ENCODE measurements around the gene TFAP2B. TPM values are rescaled to one million over a fixed set of nuclear protein-coding genes. Genes with fewer than 3 reads are reported as not detected.

Gene TFAP2B
- total RNA-seq, 1 donor from 2014 or later: 11.6 TPM

DNA sequence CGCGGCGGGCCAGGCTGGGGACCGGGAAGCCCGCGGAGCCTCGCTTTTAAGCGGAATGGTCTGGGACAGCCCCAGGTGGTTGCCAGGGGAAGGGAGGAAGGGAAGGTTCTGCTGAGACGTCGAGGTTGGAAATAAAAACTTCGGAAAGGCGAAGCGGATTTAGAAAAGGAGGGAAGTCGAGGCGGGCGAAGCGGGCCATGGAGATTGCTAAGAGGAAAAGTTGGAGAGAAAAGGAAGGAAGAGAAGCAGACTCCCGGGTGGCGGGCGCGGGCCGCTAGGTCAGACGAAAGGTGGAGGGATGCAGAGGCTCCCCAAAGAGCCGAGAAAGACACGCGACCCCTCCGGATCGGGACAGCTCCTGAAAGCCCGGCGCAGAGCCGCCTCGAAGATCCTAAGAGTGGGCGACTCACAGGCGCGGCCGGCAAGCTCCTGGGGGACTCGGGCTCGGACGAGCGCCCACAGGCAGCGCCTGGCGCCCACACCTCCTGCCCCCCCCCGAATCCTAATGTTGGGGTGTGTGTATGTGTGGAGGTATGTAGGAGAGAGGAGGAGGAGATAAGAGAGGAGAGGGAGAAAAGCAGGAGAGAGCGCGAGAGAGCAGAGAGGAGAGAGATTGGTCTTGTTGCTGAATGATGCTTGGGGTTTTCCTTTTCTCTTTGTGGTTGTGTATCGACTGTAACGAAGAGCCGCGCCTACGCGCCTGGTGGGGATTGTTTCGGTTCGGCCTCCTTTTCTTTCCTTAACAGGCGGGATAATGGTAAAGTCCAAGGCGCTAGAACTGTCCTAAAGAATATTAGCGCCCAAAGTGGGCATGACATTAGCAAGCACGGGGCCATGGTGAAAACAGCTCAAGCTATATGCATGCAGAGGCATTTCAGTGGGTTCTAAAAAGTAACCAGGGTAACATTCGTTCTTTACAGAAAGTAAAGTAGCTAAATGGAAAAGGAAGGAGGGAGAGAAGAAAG is 1.5 kb downstream of the TFAP2B start:
- TF ChIP-seq, protein P1, sequence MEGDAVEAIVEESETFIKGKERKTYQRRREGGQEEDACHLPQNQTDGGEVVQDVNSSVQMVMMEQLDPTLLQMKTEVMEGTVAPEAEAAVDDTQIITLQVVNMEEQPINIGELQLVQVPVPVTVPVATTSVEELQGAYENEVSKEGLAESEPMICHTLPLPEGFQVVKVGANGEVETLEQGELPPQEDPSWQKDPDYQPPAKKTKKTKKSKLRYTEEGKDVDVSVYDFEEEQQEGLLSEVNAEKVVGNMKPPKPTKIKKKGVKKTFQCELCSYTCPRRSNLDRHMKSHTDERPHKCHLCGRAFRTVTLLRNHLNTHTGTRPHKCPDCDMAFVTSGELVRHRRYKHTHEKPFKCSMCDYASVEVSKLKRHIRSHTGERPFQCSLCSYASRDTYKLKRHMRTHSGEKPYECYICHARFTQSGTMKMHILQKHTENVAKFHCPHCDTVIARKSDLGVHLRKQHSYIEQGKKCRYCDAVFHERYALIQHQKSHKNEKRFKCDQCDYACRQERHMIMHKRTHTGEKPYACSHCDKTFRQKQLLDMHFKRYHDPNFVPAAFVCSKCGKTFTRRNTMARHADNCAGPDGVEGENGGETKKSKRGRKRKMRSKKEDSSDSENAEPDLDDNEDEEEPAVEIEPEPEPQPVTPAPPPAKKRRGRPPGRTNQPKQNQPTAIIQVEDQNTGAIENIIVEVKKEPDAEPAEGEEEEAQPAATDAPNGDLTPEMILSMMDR (conservative IDR thresholded peaks at IDR 0.05): no peak
- peak overlapping the region; percentile 95 for H3K27ac Mint-ChIP-seq
- no peak for DNase-seq (ENCODE audit: extremely low spot score, unreplicated experiment)
- peak overlapping the region; percentile 89 for H3K4me3 Mint-ChIP-seq
- peaks cover 19% of the 10 kb centered on the region for H3K36me3 Mint-ChIP-seq
- H3K9me3 Mint-ChIP-seq: no peaks in the 10 kb centered on the region
- H3K27me3 Mint-ChIP-seq: peaks cover 93% of the 10 kb centered on the region
- H3K4me1 Mint-ChIP-seq (ENCODE audit: unreplicated experiment): peaks cover 7% of the 10 kb centered on the region

DNA sequence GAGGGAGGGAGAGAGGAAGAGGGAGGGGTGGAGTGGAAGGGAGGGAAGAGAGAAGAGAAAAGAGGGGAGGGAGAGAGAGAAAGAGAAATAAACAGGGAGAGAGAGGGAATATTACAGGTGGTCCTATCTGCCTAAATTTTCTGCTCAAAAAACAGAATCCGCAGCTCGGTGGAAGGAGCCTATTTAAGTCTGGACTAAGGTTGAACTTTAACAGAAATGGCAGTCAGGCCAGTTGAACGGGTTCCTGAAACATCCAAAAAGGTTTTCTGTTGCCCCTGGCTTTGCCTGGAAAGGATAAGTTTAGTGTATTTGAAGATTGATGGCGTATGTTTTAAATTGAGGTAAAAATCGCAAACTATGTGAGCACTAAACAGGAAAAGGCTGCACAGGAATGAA is 2.2 kb downstream of the TFAP2B start:
- H3K27me3 Mint-ChIP-seq: peaks cover 95% of the 10 kb centered on the region
- TF ChIP-seq, protein P1 (conservative IDR thresholded peaks at IDR 0.05): no peak
- no peaks in the 10 kb centered on the region for H3K9me3 Mint-ChIP-seq
- DNase-seq (ENCODE audit: extremely low spot score, unreplicated experiment): no peak
- H3K4me1 Mint-ChIP-seq (ENCODE audit: unreplicated experiment): peaks cover 7% of the 10 kb centered on the region
- H3K4me3 Mint-ChIP-seq: peak overlapping the region; percentile 89
- H3K27ac Mint-ChIP-seq: peak overlapping the region; percentile 95
- peaks cover 19% of the 10 kb centered on the region for H3K36me3 Mint-ChIP-seq

DNA sequence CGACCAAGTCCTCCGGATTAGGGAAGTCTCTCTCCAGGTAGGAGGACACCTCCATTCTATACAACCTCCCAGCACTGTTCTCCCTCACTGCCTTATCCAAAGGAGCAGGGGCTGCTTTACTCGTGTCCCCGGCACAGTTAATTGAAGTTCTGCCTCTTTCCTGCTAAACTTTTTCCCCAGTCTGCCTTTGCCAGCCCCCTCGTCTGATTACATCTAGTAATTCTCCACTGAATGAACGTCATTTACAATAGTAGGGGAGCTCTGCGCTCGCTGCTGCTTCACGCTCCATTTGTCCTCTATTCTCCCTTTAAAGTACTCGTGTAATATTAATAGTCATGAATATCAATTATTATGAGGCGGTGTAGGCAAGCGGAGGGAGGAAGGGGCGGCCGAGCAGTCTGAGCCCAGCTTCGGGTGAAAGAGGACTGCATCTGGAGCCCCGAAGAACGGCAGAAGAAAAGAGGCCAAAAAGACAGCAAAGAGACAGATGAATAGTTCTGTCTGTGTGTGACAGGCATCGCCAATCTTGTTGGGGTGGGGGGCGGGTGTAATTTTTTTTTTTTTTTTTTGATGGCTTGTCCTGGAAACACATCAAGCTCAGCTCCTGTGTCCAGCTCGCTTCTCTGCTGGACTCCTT is 2.9 kb downstream of the TFAP2B start:
- no peaks in the 10 kb centered on the region for H3K9me3 Mint-ChIP-seq
- DNase-seq (ENCODE audit: extremely low spot score, unreplicated experiment): no peak
- H3K36me3 Mint-ChIP-seq: peaks cover 19% of the 10 kb centered on the region
- H3K27me3 Mint-ChIP-seq: peaks cover 99% of the 10 kb centered on the region
- peak overlapping the region; percentile 89 for H3K4me3 Mint-ChIP-seq
- peaks cover 7% of the 10 kb centered on the region for H3K4me1 Mint-ChIP-seq (ENCODE audit: unreplicated experiment)
- TF ChIP-seq, protein P1 (conservative IDR thresholded peaks at IDR 0.05): no peak
- peak overlapping the region; percentile 95 for H3K27ac Mint-ChIP-seq

GRCh38 chr6:50822078-50822476 is 3.4 kb downstream of the TFAP2B start:
- Mint-ChIP-seq H3K4me1 (ENCODE audit: unreplicated experiment) (peaks cover 7% of the 10 kb centered on the region), H3K36me3 (peaks cover 22% of the 10 kb centered on the region), H3K4me3 (peak overlapping the region; percentile 89), H3K9me3 (no peaks in the 10 kb centered on the region), H3K27me3 (peaks cover 99% of the 10 kb centered on the region), H3K27ac (peak overlapping the region; percentile 95)
- no peak for DNase-seq (ENCODE audit: extremely low spot score, unreplicated experiment)
- TF ChIP-seq, protein P1 (conservative IDR thresholded peaks at IDR 0.05): no peak

DNA sequence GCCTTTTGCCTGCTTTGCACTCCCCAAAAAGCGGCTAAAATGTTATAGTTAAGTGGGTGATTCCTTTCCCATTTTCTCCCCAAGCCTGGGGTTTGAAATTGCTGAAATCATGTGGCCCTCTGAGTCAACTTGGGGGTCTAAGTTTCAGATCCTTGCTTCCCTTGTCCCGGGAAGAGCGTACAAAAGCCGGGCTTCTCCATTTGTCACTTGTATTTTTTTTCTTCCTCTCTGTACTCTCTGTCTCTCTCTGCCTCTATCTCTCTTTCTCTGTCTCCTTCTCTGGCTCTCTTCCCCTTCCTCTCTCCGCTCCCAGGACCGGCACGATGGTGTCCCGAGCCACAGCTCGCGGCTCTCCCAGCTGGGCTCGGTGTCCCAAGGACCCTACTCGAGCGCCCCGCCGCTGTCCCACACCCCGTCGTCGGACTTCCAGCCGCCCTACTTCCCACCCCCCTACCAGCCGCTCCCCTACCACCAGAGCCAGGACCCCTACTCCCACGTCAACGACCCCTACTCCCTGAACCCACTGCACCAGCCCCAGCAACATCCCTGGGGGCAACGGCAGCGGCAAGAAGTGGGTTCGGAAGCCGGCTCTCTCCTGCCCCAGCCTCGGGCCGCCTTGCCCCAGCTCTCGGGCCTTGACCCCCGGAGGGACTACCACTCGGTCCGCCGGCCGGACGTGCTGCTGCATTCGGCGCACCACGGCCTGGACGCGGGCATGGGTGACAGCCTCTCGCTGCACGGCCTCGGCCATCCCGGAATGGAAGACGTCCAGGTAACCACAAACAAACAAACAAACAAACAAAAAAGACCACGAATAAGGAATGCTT is 4.6 kb downstream of the TFAP2B start:
- peak overlapping the region; percentile 89 for H3K4me3 Mint-ChIP-seq
- DNase-seq (ENCODE audit: extremely low spot score, unreplicated experiment): no peak
- peaks cover 22% of the 10 kb centered on the region for H3K36me3 Mint-ChIP-seq
- peaks cover 99% of the 10 kb centered on the region for H3K27me3 Mint-ChIP-seq
- H3K4me1 Mint-ChIP-seq (ENCODE audit: unreplicated experiment): peaks cover 7% of the 10 kb centered on the region
- TF ChIP-seq, protein P1 (conservative IDR thresholded peaks at IDR 0.05): no peak
- H3K9me3 Mint-ChIP-seq: no peaks in the 10 kb centered on the region
- peak overlapping the region; percentile 95 for H3K27ac Mint-ChIP-seq
